Measurements from ENCODE around the gene GDNF.

GDNF gene

GRCh38 chr5:37839407-37840052 is at the start of gene GDNF:
GDNF (minus strand) TSS chr5:37840041; CDS start chr5:37834796, 5,245 bp downstream.
- peak; percentile 73 for ATAC-seq
- TF ChIP-seq ZNF565 (CRISPR knock-in tag; conservative IDR thresholded peaks at IDR 0.05; ENCODE audit: low read depth) = no peak
- no peak for TF ChIP-seq BACH2 (CRISPR knock-in tag; IDR thresholded peaks at IDR 0.05; ENCODE audit: borderline replicate concordance)
- TF ChIP-seq CSRNP3 (CRISPR knock-in tag; IDR thresholded peaks at IDR 0.05) = no peak
- no peak for TF ChIP-seq CREB5 (CRISPR knock-in tag; IDR thresholded peaks at IDR 0.05; ENCODE audit: low read depth)
- no peak for TF ChIP-seq SNAI2 (CRISPR knock-in tag; IDR thresholded peaks at IDR 0.05)
- no peak for TF ChIP-seq ARNTL (CRISPR knock-in tag; IDR thresholded peaks at IDR 0.05; ENCODE audit: borderline replicate concordance, low read depth)
- TF ChIP-seq ZNF8 (CRISPR knock-in tag; IDR thresholded peaks at IDR 0.05) = no peak
- TF ChIP-seq GLIS3 (CRISPR knock-in tag; IDR thresholded peaks at IDR 0.05) = no peak
- no peak for TF ChIP-seq ISL1 (CRISPR knock-in tag; IDR thresholded peaks at IDR 0.05)
- no peak for TF ChIP-seq OSR1 (CRISPR knock-in tag; IDR thresholded peaks at IDR 0.05)

DNA sequence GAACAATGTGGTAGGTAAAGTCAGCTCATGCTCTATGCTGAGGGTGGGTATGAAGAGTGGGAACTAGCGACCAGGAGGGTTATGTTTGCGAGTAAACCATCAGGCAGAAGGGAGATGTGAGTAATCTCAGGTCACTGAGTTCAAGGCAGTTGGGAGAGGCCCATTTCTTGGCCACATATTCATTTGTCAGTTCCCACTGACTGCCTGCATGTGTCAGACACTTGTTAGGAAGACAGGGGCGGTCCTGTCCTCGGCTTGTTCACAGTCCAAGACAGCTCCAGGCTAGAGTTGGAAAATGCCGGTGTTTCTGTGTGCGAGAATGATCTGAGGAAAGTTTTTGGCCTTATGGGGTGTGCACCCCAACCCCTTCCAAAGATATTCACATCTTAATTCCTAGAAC is 48.6 kb upstream of the GDNF start:
- TF ChIP-seq CSDC2 (CRISPR knock-in tag; IDR thresholded peaks at IDR 0.05) = no peak
- TF ChIP-seq, protein P1, sequence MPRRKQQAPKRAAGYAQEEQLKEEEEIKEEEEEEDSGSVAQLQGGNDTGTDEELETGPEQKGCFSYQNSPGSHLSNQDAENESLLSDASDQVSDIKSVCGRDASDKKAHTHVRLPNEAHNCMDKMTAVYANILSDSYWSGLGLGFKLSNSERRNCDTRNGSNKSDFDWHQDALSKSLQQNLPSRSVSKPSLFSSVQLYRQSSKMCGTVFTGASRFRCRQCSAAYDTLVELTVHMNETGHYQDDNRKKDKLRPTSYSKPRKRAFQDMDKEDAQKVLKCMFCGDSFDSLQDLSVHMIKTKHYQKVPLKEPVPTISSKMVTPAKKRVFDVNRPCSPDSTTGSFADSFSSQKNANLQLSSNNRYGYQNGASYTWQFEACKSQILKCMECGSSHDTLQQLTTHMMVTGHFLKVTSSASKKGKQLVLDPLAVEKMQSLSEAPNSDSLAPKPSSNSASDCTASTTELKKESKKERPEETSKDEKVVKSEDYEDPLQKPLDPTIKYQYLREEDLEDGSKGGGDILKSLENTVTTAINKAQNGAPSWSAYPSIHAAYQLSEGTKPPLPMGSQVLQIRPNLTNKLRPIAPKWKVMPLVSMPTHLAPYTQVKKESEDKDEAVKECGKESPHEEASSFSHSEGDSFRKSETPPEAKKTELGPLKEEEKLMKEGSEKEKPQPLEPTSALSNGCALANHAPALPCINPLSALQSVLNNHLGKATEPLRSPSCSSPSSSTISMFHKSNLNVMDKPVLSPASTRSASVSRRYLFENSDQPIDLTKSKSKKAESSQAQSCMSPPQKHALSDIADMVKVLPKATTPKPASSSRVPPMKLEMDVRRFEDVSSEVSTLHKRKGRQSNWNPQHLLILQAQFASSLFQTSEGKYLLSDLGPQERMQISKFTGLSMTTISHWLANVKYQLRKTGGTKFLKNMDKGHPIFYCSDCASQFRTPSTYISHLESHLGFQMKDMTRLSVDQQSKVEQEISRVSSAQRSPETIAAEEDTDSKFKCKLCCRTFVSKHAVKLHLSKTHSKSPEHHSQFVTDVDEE (CRISPR knock-in tag; IDR thresholded peaks at IDR 0.05) = no peak
- no peak for TF ChIP-seq ZC3H10 (CRISPR knock-in tag; IDR thresholded peaks at IDR 0.05)
- TF ChIP-seq ZFP3 (CRISPR knock-in tag; IDR thresholded peaks at IDR 0.05) = no peak
- TF ChIP-seq ARNTL (CRISPR knock-in tag; IDR thresholded peaks at IDR 0.05; ENCODE audit: borderline replicate concordance, low read depth) = no peak
- no peak for TF ChIP-seq ZNF8 (CRISPR knock-in tag; IDR thresholded peaks at IDR 0.05)
- TF ChIP-seq SNAI2 (CRISPR knock-in tag; IDR thresholded peaks at IDR 0.05) = no peak
- no peak for TF ChIP-seq CSRNP3 (CRISPR knock-in tag; IDR thresholded peaks at IDR 0.05)
- no peak for ATAC-seq

DNA sequence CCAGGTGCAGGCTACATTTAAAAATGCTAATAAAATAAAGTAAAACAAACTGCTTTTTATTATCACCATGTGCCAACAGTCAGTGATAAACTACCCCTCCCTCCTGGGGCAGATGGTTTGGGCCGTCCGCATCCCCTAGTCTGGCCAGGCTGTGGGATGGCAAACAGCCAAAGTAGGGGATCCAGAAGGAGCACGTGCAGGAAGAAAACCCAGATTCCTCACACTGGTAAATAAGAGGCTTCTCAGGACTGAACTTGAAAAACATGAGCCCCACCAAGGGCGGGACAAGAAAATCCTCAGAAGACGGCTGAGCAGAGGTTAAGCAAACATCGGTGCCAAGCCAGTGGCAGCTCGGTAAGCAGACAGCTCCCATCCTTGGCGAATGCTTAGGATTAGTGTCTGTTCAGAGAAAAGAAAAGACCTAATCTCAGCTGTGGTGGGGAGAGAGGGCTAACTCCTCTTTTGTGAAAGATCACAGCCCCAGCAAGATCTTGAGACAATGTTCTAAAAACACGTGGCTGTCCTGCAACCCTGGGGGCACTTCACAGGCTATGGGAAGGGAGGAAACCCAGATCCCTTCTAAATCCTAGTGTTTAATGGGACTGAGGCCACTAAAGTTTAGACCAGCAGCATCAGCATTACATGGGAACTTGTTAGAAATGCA is 46.5 kb upstream of the GDNF start:
- ATAC-seq = no peak
- TF ChIP-seq ARNTL (CRISPR knock-in tag; IDR thresholded peaks at IDR 0.05; ENCODE audit: borderline replicate concordance, low read depth) = no peak
- no peak for TF ChIP-seq TCF4 (CRISPR knock-in tag; IDR thresholded peaks at IDR 0.05; ENCODE audit: borderline replicate concordance)

DNA sequence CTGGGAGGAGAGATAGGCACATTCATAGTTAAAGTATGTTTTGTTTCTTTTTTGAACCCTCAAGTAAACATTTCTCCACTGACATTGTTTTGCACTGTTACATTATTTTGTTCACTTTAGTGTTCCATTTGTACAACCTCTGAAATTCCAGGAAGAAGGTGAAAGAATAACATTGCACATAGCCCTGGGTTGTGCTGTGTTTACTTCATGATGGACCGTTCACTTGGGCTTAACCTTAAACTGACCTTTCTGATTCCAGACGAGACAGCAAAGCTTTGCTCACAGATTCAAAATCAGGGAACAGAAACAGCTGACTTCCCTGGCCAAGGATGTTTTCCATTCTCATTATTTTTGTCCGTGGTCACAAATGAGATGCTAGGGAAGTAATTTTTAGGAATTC is 42.8 kb upstream of the GDNF start:
- no peak for ATAC-seq
- TF ChIP-seq GLIS3 (CRISPR knock-in tag; IDR thresholded peaks at IDR 0.05) = no peak
- TF ChIP-seq, protein P1 (CRISPR knock-in tag; IDR thresholded peaks at IDR 0.05) = no peak
- no peak for TF ChIP-seq ZNF8 (CRISPR knock-in tag; IDR thresholded peaks at IDR 0.05)
- TF ChIP-seq SNAI2 (CRISPR knock-in tag; IDR thresholded peaks at IDR 0.05) = no peak
- no peak for TF ChIP-seq ZC3H10 (CRISPR knock-in tag; IDR thresholded peaks at IDR 0.05)
- TF ChIP-seq CSRNP3 (CRISPR knock-in tag; IDR thresholded peaks at IDR 0.05) = no peak
- TF ChIP-seq, protein P2, sequence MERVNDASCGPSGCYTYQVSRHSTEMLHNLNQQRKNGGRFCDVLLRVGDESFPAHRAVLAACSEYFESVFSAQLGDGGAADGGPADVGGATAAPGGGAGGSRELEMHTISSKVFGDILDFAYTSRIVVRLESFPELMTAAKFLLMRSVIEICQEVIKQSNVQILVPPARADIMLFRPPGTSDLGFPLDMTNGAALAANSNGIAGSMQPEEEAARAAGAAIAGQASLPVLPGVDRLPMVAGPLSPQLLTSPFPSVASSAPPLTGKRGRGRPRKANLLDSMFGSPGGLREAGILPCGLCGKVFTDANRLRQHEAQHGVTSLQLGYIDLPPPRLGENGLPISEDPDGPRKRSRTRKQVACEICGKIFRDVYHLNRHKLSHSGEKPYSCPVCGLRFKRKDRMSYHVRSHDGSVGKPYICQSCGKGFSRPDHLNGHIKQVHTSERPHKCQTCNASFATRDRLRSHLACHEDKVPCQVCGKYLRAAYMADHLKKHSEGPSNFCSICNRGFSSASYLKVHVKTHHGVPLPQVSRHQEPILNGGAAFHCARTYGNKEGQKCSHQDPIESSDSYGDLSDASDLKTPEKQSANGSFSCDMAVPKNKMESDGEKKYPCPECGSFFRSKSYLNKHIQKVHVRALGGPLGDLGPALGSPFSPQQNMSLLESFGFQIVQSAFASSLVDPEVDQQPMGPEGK (CRISPR knock-in tag; IDR thresholded peaks at IDR 0.05; ENCODE audit: borderline replicate concordance) = no peak
- TF ChIP-seq ZNF70 (CRISPR knock-in tag; IDR thresholded peaks at IDR 0.05) = no peak
- no peak for TF ChIP-seq OSR1 (CRISPR knock-in tag; IDR thresholded peaks at IDR 0.05)
- no peak for TF ChIP-seq TOX (CRISPR knock-in tag; IDR thresholded peaks at IDR 0.05; ENCODE audit: borderline replicate concordance)
- TF ChIP-seq ISL1 (CRISPR knock-in tag; IDR thresholded peaks at IDR 0.05) = no peak
- TF ChIP-seq RARB (CRISPR knock-in tag; IDR thresholded peaks at IDR 0.05) = no peak
- no peak for TF ChIP-seq ARNTL (CRISPR knock-in tag; IDR thresholded peaks at IDR 0.05; ENCODE audit: borderline replicate concordance, low read depth)
- TF ChIP-seq CSDC2 (CRISPR knock-in tag; IDR thresholded peaks at IDR 0.05) = no peak
- no peak for TF ChIP-seq ESRRG (CRISPR knock-in tag; IDR thresholded peaks at IDR 0.05)
